Measurements from ENCODE around the gene KDM4C.

Gene KDM4C

DNA sequence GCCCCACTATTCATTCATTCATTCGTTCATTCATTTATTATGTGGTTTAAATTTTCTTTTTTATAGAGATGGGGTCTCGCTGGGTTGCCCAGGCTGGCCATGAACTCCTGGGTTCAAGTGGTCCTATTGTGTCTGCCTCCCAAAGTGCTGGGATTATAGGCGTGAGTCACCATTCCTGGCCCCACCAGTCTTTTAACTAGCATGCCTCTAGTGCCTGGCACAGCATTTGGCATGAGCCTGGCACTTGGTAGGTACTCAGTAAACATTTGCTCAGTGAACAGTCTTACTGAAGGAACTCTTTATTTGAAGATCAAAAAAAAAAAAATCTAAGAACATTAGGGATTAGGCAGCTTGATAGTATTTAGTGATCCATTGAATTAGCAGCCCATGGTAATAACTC is 98.1 kb downstream of the KDM4C start:
- TF ChIP-seq CTCF (IDR thresholded peaks at IDR 0.05; ENCODE audit: low read length) = no peak
- no peak for TF ChIP-seq EZH2 (IDR thresholded peaks at IDR 0.05; ENCODE audit: borderline replicate concordance, low read length)
- Histone ChIP-seq H3K36me3 (ENCODE audit: insufficient read depth, low read length) (peaks cover 29% of the 10 kb centered on the region; the same call in 1 of the 2 replicates), H3K79me2 (ENCODE audit: insufficient read depth, low read length) (no peaks in the 10 kb centered on the region), H3K4me3 (ENCODE audit: low read depth, low read length, poor library complexity, severe bottlenecking) (no peak overlapping the region), H4K20me1 (ENCODE audit: insufficient read depth, low read length) (no peaks in the 10 kb centered on the region), H3K9me2 (ENCODE audit: low read depth, low read length) (no peaks in the 10 kb centered on the region), H3K9me3 (ENCODE audit: low read length) (no peaks in the 10 kb centered on the region), H3K4me1 (ENCODE audit: insufficient read depth, low read length, severe bottlenecking) (no peaks in the 10 kb centered on the region), H3K27me3 (ENCODE audit: insufficient read depth, low read length) (no peaks in the 10 kb centered on the region), H3K4me2 (ENCODE audit: low read length) (no peak overlapping the region), H3K9ac (ENCODE audit: low read length) (no peak overlapping the region), H3K27ac (ENCODE audit: low read depth, low read length, poor library complexity, severe bottlenecking) (no peak overlapping the region), H2AFZ (ENCODE audit: low read length) (no peak overlapping the region), H3F3A (ENCODE audit: insufficient read depth, low read length) (no peaks in the 10 kb centered on the region)

DNA sequence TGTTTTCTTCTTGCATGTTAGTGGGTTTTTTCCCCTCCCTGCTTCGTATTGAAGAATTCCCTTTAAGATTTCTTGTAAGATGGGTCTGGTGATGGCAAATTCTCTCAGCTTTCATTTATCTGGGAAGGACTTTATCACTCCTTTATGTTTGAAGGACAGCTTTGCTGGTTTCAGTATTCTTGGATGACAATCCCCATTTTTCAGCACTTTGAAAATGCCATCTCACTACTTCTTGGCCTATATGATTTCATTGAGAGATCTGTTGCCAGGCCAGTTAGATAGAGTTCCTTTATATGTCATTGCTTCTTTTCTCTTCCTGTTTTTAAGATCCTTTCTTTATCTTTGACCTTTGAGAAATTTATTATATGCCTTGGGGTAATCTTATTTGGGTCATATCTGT is 106.3 kb downstream of the KDM4C start:
- Histone ChIP-seq H3K4me3 (ENCODE audit: low read depth, low read length, poor library complexity, severe bottlenecking) (no peak overlapping the region), H4K20me1 (ENCODE audit: insufficient read depth, low read length) (no peaks in the 10 kb centered on the region), H3F3A (ENCODE audit: insufficient read depth, low read length) (no peaks in the 10 kb centered on the region), H3K4me1 (ENCODE audit: insufficient read depth, low read length, severe bottlenecking) (no peaks in the 10 kb centered on the region), H3K27ac (ENCODE audit: low read depth, low read length, poor library complexity, severe bottlenecking) (no peak overlapping the region), H2AFZ (ENCODE audit: low read length) (no peak overlapping the region), H3K36me3 (ENCODE audit: insufficient read depth, low read length) (peaks cover 15% of the 10 kb centered on the region), H3K9me3 (ENCODE audit: low read length) (peaks cover 6% of the 10 kb centered on the region; the same call in 1 of the 2 replicates), H3K27me3 (ENCODE audit: insufficient read depth, low read length) (no peaks in the 10 kb centered on the region), H3K4me2 (ENCODE audit: low read length) (no peak overlapping the region), H3K9me2 (ENCODE audit: low read depth, low read length) (no peaks in the 10 kb centered on the region), H3K79me2 (ENCODE audit: insufficient read depth, low read length) (no peaks in the 10 kb centered on the region), H3K9ac (ENCODE audit: low read length) (no peak overlapping the region)
- no peak for TF ChIP-seq EZH2 (IDR thresholded peaks at IDR 0.05; ENCODE audit: borderline replicate concordance, low read length)

DNA sequence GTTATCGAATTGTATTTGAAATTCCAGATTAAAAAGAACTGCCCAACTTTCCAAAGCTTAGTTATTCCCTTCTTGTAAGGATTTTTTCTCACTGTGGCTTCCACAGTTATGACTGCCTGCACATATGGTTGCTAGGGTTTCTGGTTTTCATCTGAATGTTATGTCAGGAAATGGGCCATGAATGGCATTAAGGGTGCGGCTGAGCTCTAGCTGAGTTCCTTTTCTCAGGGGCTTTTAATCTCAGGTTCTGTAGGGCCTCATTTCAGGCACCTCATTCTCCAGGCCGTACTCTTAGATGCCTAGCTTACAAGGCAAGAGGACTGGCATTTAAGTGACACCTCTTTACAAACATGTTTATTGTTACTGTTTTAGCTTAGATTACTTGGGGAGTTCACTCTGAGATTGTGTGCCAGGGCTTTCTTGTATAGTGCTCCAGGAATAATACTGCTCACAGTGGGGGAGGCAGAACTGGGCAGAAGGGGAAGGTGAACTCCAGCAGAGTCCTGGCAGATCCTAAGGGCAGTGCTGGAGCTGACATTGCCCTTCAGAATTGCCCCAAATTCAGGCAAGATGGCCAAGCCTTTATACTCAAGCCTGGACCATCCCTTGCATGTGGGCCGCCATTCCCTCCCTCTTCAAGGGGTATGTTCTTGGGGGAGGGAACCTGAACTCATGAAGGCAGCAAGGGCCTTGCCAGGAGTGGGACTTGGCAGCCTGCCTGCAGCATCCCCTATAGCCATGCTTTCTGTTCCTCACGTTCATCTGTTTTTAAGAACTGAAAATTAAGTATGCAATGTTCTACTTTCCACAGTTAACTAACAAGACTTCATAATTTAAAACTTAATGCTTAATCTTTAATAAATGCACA is 111.5 kb downstream of the KDM4C start:
- Histone ChIP-seq H3K36me3 (ENCODE audit: insufficient read depth, low read length) (0 out of 2 replicates have a peak, but pooled peaks cover 6% of the 10 kb centered on the region), H3K4me2 (ENCODE audit: low read length) (no peak overlapping the region), H3K4me3 (ENCODE audit: low read depth, low read length, poor library complexity, severe bottlenecking) (no peak overlapping the region), H3K9me3 (ENCODE audit: low read length) (no peaks in the 10 kb centered on the region), H4K20me1 (ENCODE audit: insufficient read depth, low read length) (no peaks in the 10 kb centered on the region), H3K4me1 (ENCODE audit: insufficient read depth, low read length, severe bottlenecking) (no peaks in the 10 kb centered on the region), H3K9me2 (ENCODE audit: low read depth, low read length) (no peaks in the 10 kb centered on the region), H3K27me3 (ENCODE audit: insufficient read depth, low read length) (no peaks in the 10 kb centered on the region), H3K27ac (ENCODE audit: low read depth, low read length, poor library complexity, severe bottlenecking) (no peak overlapping the region), H2AFZ (ENCODE audit: low read length) (no peak overlapping the region), H3K9ac (ENCODE audit: low read length) (no peak overlapping the region), H3F3A (ENCODE audit: insufficient read depth, low read length) (no peaks in the 10 kb centered on the region), H3K79me2 (ENCODE audit: insufficient read depth, low read length) (no peaks in the 10 kb centered on the region)
- no peak for TF ChIP-seq EZH2 (IDR thresholded peaks at IDR 0.05; ENCODE audit: borderline replicate concordance, low read length)

- H3K36me3 ChIP-seq (ENCODE audit: insufficient read depth, low read length) = 0 out of 2 replicates have a peak, but pooled peaks cover 6% of the 10 kb centered on the region
- H3K9ac ChIP-seq (ENCODE audit: low read length) = no peak overlapping the region
- H3K9me3 ChIP-seq (ENCODE audit: low read length) = no peaks in the 10 kb centered on the region
- no peak overlapping the region for H3K4me3 ChIP-seq (ENCODE audit: low read depth, low read length, poor library complexity, severe bottlenecking)
- no peak overlapping the region for H2AFZ ChIP-seq (ENCODE audit: low read length)
- H3F3A ChIP-seq (ENCODE audit: insufficient read depth, low read length) = no peaks in the 10 kb centered on the region
- no peaks in the 10 kb centered on the region for H4K20me1 ChIP-seq (ENCODE audit: insufficient read depth, low read length)
- no peak for TF ChIP-seq CTCF (IDR thresholded peaks at IDR 0.05; ENCODE audit: low read length)
- no peak for TF ChIP-seq EZH2 (IDR thresholded peaks at IDR 0.05; ENCODE audit: borderline replicate concordance, low read length)
- H3K9me2 ChIP-seq (ENCODE audit: low read depth, low read length) = no peaks in the 10 kb centered on the region
- H3K4me2 ChIP-seq (ENCODE audit: low read length) = no peak overlapping the region
- H3K27me3 ChIP-seq (ENCODE audit: insufficient read depth, low read length) = no peaks in the 10 kb centered on the region
- no peak overlapping the region for H3K27ac ChIP-seq (ENCODE audit: low read depth, low read length, poor library complexity, severe bottlenecking)
- no peaks in the 10 kb centered on the region for H3K79me2 ChIP-seq (ENCODE audit: insufficient read depth, low read length)
- H3K4me1 ChIP-seq (ENCODE audit: insufficient read depth, low read length, severe bottlenecking) = no peaks in the 10 kb centered on the region
Observed at GRCh38 chr9:6870149-6870548, 112.4 kb downstream of the KDM4C start.
